IgD-negative memory B cell (primary cell): ENCODE data around the gene LCE6A. TPM values are rescaled to one million over a fixed set of nuclear protein-coding genes. Genes with fewer than 3 reads are reported as not detected.

Experiments used
- H3K27ac Mint-ChIP-seq, 3 donors: one replicate each; pipeline ENCODE4 v1.8.0; 2020 to 2022; ENCODE audit warnings: mild to moderate bottlenecking in 3 of 3, mixed read lengths in 3 of 3, moderate library complexity in 1 of 3
- H3K27me3 Mint-ChIP-seq: one replicate; pipeline ENCODE4 v1.8.0; 2021; ENCODE audit warnings: mixed read lengths
- H3K36me3 Mint-ChIP-seq: one replicate; pipeline ENCODE4 v1.8.0; 2020; ENCODE audit warnings: mild to moderate bottlenecking, mixed read lengths
- H3K4me1 Mint-ChIP-seq, 3 donors: one replicate each; pipeline ENCODE4 v1.8.0; 2020 to 2022; ENCODE audit warnings: mixed read lengths in 3 of 3, mild to moderate bottlenecking in 1 of 3
- H3K4me3 Mint-ChIP-seq, 4 donors: one replicate each; pipeline ENCODE4 v1.8.0; 2020 to 2022; ENCODE audit warnings: mild to moderate bottlenecking in 4 of 4, mixed read lengths in 4 of 4, moderate library complexity in 3 of 4
- H3K9me3 Mint-ChIP-seq, 3 donors: one replicate each; pipeline ENCODE4 v1.8.0; 2020 to 2021; ENCODE audit warnings: mixed read lengths in 3 of 3, mild to moderate bottlenecking in 1 of 3
- polyA plus RNA-seq: library from polyadenylated mRNA; unstranded; fragments of 300-500 nt; fragmentation: Illumina TruSeq; gene quantifications from one replicate; pipeline ENCODE4 v1.2.3, GENCODE V29; 2021

LCE6A gene
- polyA plus RNA-seq, 1 donor from 2014 or later = not detected

DNA sequence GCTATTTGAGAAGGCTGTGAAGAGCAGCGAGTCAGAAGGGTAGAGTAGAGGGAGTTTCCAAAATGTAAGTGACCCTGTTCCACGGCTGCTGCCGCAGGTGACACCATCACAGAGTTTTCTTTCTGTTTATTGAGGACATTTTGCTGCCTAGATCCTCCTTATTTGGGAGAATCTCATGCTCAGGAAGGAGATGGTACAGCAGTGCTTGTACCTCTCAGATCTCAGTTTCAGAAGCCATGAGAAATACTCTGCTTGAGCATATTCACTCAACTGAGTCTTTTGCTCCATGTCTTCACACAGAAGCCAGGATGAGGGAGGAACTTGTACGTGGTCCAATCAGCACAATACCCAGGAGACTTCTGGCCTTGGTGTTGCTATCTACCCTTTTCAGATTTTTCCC, 18.7 kb downstream of the LCE6A start:
- H3K36me3 Mint-ChIP-seq = no peaks in the 10 kb centered on the region
- no peaks in the 10 kb centered on the region for H3K4me1 Mint-ChIP-seq

DNA sequence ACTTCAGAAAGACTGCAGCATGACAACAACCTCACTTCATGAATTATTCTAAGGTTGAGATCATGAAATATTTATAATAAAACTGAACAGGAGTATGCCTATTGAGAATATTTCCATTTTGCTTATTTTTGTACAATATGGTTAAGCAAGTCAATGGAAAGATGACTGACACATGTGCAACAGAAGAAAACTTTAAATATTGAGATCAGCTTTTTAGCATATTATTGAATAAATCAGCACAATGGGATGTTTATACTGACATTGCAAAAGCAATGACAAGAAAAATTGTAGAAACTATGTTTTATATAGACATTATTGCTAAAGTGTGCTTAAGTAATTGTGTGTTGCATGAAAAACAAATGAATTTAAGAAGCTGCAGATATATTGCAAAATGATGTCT, 21.8 kb downstream of the LCE6A start:
- H3K36me3 Mint-ChIP-seq = no peaks in the 10 kb centered on the region
- H3K4me1 Mint-ChIP-seq = no peaks in the 10 kb centered on the region
- H3K4me3 Mint-ChIP-seq = no peak overlapping the region
- no peaks in the 10 kb centered on the region for H3K9me3 Mint-ChIP-seq
- H3K27ac Mint-ChIP-seq = no peak overlapping the region
- H3K27me3 Mint-ChIP-seq = peaks cover 13% of the 10 kb centered on the region

More for the DNA sequence above, 18.7 kb downstream of the LCE6A start:
- H3K27me3 Mint-ChIP-seq = peaks cover 20% of the 10 kb centered on the region
- H3K4me3 Mint-ChIP-seq = no peak overlapping the region
- no peak overlapping the region for H3K27ac Mint-ChIP-seq
- no peaks in the 10 kb centered on the region for H3K9me3 Mint-ChIP-seq

DNA sequence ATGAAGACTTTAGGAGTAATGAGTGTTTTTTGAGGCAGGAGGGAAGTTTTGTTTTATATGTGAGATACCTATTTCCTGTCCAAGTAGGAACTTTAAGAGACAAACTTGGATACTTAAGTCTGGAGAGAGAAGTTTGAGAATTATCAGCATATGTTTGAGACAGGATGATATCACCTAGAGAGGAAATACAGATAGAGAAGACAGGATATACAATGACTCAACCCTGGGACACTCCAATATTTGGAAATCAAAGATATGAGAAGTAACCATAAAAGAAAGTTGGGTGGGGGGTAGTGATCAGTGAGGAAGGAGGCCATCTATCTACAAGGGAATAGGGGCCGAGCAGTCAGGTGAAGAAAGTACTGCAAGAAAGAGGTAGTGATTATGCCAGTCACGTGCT, 23.7 kb downstream of the LCE6A start:
- Mint-ChIP-seq H3K27ac (no peak overlapping the region), H3K4me1 (peaks cover 1 to 4% (median 2%) of the 10 kb centered on the region in 3 donors), H3K9me3 (no peaks in the 10 kb centered on the region), H3K27me3 (peaks cover 7% of the 10 kb centered on the region), H3K36me3 (no peaks in the 10 kb centered on the region), H3K4me3 (no peak overlapping the region)

DNA sequence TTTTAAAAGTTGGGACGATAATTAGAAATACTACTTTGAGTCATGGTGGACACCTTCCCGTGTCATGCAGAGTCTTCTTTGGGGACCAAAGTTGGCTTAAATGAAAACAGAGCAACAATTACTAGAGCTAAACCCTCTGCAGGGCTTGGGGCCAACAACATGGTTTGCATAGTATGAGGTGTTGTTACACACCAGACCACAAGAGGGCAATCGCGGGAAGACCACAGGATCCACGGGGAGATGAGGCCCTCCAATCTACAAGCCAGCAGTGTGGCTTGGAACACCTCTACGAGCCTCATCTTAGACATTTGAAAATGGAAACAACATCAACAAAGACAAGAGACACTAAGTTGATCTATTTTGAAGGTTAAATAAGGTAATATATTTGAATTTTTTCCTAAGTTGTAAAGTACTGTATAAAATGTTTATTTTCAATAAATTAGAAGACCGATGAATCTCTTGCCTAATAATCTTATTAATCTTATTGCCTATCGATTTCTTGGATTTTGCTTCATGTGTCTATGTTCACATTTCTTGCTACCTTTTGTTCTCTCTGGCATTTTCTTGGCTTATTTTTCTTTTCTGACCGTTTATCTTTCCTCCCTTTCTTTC, 27.3 kb downstream of the LCE6A start:
- no peaks in the 10 kb centered on the region for H3K9me3 Mint-ChIP-seq
- peaks cover 7 to 15% (median 10%) of the 10 kb centered on the region in 3 donors for H3K4me1 Mint-ChIP-seq
- H3K27me3 Mint-ChIP-seq = peaks cover 5% of the 10 kb centered on the region
- H3K4me3 Mint-ChIP-seq = no peak overlapping the region
- H3K36me3 Mint-ChIP-seq = no peaks in the 10 kb centered on the region
- no peak overlapping the region for H3K27ac Mint-ChIP-seq

DNA sequence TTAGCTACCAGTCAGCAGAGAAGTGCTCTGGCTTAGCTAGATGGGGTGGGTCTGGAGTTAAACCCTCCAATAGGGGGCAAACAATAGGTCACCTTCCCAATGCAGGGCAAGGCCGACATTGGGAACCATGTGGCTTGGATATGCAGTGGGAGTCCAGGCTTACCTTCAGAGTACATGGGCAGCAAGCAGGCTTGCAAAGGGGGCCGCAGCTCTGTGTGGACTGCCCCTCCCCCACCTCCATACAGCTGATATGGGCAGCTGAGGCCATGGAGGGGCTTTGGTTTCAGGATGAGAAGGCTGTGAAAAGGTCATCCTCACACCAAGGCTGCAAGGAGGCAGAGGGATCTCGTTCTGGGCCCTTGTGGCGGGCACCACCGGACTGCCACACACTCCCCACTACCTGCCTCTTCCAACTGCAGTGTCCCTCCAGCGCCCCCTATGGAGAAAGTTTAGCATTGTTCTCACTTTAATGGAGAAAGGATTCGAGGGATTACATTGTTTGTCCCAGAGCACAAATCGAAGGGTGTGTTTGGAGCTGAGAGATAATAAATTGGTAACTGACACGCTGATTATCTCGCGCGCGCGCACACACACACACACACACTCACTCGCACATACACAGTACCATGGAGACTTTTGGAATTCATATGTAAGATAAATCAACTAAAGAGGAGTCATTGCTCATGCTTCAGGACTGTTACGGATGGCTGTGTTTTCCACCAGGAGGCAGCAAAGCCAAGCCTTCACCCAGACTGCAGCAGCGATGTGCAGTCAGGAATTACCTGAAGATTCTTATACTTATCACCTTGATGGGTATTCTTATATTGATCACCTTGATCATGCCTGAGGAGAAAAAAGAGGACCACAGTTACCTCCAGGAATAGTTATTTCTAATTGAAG, 28.4 kb downstream of the LCE6A start:
- Mint-ChIP-seq H3K4me1 (peaks cover 7 to 15% (median 10%) of the 10 kb centered on the region in 3 donors), H3K36me3 (no peaks in the 10 kb centered on the region), H3K9me3 (no peaks in the 10 kb centered on the region), H3K27me3 (peaks cover 8% of the 10 kb centered on the region), H3K27ac (no peak overlapping the region), H3K4me3 (peak overlapping the region in 1 of 4 donors; percentile 11)

DNA sequence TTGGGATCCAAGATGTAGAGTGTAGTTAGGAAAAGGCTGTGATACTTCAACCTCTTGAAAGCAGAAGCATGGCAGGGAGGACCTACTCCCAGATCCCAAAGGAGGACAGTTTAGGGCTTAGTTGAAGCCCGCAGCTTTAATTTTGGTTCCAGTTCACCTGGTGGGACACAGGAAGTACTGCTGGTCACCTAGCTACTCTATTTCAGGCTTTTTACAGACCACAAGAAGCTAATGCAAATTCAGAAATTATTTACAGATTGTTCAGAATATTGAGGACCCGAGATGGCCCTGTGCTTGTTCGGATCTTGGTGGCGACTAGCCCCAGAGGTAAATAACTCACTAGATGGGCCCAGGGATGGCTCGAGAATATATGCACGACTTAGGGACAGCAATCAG, 29.1 kb downstream of the LCE6A start:
- peak overlapping the region in 1 of 4 donors; percentile 11 for H3K4me3 Mint-ChIP-seq
- H3K27ac Mint-ChIP-seq = no peak overlapping the region
- H3K36me3 Mint-ChIP-seq = no peaks in the 10 kb centered on the region
- H3K4me1 Mint-ChIP-seq = peaks cover 7 to 15% (median 10%) of the 10 kb centered on the region in 3 donors
- no peaks in the 10 kb centered on the region for H3K9me3 Mint-ChIP-seq
- peaks cover 8% of the 10 kb centered on the region for H3K27me3 Mint-ChIP-seq

DNA sequence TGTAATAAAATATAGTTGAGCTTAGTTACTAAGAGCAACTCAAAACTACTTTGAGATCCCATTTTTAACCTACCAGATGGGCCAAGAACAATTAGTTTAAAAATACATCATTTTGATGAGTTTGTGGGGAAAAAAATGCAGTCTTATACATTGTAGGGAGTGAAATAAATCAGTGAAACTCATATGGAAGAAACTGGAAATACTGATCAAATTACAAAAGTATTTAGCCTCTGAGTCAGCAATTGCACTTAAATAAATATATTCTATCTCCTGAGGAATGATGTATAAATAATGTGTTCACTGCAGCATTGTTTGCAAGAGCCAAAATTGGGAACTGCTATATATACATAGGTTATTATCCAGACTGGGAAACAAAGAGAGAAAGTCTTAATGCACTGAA, 30.8 kb downstream of the LCE6A start:
- Mint-ChIP-seq H3K36me3 (no peaks in the 10 kb centered on the region), H3K27me3 (peaks cover 8% of the 10 kb centered on the region), H3K4me1 (peaks cover 7 to 15% (median 10%) of the 10 kb centered on the region in 3 donors), H3K4me3 (no peak overlapping the region), H3K27ac (no peak overlapping the region), H3K9me3 (no peaks in the 10 kb centered on the region)

DNA sequence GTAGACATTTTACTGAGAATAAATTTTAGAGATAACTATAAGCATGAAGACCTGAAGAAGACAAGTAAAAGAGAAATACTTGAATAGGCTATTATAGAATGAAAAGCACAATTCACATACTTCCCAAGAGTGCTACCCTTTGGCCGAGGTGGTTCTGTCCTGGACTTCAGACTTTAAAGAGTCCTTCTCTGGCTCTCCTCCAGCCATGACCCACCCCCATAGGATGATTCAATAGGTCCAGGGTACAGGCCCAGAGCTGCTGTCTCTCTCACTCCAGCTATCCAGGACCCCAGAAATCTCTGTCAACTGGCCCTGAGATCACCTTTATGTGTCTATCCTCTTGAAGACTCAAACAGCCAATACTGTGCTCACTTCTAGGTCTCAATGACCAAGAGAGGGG, 34.2 kb downstream of the LCE6A start:
- no peaks in the 10 kb centered on the region for H3K36me3 Mint-ChIP-seq
- H3K4me3 Mint-ChIP-seq = no peak overlapping the region
- H3K27ac Mint-ChIP-seq = no peak overlapping the region
- H3K27me3 Mint-ChIP-seq = peaks cover 9% of the 10 kb centered on the region
- no peaks in the 10 kb centered on the region for H3K9me3 Mint-ChIP-seq
- H3K4me1 Mint-ChIP-seq = peaks cover 5 to 9% (median 5%) of the 10 kb centered on the region in 3 donors

DNA sequence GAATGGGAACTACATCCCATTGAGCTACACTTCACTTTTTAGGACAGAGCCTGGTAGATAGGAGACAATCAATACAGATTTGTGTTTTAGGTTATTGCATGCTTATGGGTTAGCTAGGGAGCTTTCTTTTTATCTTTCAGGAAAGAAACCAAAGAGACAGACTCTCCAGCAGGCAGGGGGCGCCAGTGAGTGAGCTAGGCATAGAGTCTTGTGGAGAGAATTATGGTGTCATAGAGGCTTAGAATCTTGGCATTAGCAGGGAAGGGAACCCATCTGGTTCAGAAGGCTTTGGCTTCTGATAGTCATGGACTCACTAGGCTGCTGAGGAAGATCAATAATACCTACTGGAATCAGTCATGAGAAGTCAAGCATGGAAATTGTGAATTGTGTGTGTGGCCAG, 35.4 kb downstream of the LCE6A start, which contains the start of gene SMCP:
Gene SMCP, plus strand, starts transcription at position 281 of the 400 bp plus-strand sequence. CDS start 6,101 bp downstream, outside the sequence.
- H3K36me3 Mint-ChIP-seq = no peaks in the 10 kb centered on the region
- H3K4me1 Mint-ChIP-seq = peaks cover 0 to 4% (median 3%) of the 10 kb centered on the region in 3 donors
- H3K27ac Mint-ChIP-seq = peak within 1 kb of the TSS in 1 of 3 donors; percentile 26
- H3K9me3 Mint-ChIP-seq = no peaks in the 10 kb centered on the region
- no peak within 1 kb of the TSS for H3K4me3 Mint-ChIP-seq
- H3K27me3 Mint-ChIP-seq = peaks cover 6% of the 10 kb centered on the region

DNA sequence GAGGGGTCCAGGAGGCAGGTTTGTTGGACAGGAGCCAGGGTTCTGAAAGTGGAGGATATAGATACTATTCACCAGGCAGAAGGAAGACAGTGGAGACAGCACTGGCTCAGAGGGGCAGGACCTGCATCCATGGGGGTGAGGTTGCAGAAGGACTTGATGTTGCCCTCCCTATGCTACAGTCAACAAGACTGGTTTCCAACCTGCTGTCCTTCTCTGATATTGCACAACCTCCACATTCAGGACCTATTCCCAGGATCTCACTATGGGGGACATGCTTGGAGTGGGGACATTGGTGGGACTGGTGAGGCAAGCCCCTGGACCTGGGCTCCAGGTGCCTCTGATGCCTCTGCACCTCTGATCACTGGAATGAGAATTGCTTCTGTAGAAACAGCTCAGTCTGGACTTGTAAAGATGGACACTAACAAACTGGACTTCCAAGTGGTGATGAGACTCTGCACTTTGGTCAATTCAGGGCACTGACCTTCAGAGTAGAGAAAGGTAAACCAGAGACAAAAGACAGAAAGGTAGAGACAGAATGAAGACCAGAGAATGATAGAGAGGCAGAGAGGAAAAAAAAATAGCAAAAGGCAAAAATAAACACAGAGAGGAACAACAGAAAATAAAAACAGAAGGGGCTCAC, 37.0 kb downstream of the LCE6A start:
- peak overlapping the region in 1 of 4 donors; percentile 29 for H3K4me3 Mint-ChIP-seq

DNA sequence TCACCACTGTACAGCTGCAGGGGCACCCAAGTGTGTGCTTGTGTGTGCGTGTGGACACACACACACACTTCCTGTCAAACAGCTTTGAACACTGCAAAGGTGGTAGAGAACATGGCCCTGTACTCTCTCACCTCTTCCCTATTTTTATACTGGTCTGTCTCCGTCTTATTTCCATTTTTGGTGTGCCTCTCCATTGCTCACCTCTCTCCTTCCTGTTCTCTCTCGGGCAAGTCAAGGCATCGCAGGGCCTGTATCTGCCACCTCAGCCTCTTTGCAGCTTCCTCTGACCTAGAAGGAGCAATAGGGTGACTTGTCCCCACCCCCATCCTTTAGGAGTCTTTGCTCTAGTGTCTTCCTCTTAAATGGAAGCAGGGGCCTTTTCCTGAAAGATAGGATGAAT, 37.7 kb downstream of the LCE6A start:
- peaks cover 6% of the 10 kb centered on the region for H3K27me3 Mint-ChIP-seq
- no peak overlapping the region for H3K27ac Mint-ChIP-seq
- peaks cover 0 to 4% (median 3%) of the 10 kb centered on the region in 3 donors for H3K4me1 Mint-ChIP-seq
- H3K9me3 Mint-ChIP-seq = no peaks in the 10 kb centered on the region
- H3K4me3 Mint-ChIP-seq = peak overlapping the region in 1 of 4 donors; percentile 12
- H3K36me3 Mint-ChIP-seq = no peaks in the 10 kb centered on the region

More for the DNA sequence above, 37.0 kb downstream of the LCE6A start:
- H3K36me3 Mint-ChIP-seq = no peaks in the 10 kb centered on the region
- H3K27me3 Mint-ChIP-seq = peaks cover 6% of the 10 kb centered on the region
- H3K4me1 Mint-ChIP-seq = peaks cover 0 to 4% (median 3%) of the 10 kb centered on the region in 3 donors
- H3K9me3 Mint-ChIP-seq = no peaks in the 10 kb centered on the region
- no peak overlapping the region for H3K27ac Mint-ChIP-seq

DNA sequence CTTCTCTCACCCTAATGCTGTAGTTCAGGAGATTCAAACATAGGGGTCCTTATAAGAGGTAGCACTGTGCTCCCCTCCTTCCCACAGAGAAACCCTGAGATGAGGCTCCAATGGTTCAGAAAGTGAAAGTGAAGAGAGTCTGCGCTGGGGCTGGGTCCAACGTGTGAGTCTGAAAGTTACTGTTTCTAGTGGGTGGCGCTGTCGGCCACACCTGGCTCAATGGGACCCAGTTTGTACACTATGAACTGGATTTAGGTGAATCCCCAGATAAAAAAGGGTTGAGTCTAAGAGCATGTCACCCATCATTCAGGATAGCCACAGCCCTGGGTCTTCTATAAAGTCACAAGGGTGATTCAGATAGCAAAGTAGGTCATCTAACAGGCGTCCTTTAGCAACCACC, 38.3 kb downstream of the LCE6A start:
- H3K36me3 Mint-ChIP-seq = no peaks in the 10 kb centered on the region
- H3K4me1 Mint-ChIP-seq = peaks cover 0 to 4% (median 3%) of the 10 kb centered on the region in 3 donors
- peak overlapping the region in 1 of 4 donors; percentile 18 for H3K4me3 Mint-ChIP-seq
- no peaks in the 10 kb centered on the region for H3K9me3 Mint-ChIP-seq
- H3K27ac Mint-ChIP-seq = peak overlapping the region in 1 of 3 donors; percentile 9
- peaks cover 2% of the 10 kb centered on the region for H3K27me3 Mint-ChIP-seq

DNA sequence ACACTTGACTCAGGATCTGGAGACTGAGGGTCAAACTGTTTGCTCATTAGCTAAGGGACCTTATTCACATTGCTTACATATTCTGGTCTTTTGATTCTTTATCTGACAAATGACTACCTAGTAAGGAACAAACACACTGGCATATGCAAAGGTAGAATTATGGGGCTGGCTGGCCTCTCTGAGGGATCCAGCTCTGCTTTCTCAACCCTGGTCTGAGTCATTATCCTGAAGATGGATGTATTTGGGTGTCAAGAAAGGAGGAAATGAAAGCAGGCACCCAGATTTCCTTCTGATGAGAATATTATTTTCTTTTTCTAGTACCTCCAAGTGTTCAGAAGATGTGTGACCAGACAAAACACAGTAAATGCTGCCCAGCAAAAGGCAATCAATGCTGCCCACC, 41.4 kb downstream of the LCE6A start:
- peaks cover 0 to 4% (median 3%) of the 10 kb centered on the region in 3 donors for H3K4me1 Mint-ChIP-seq
- no peaks in the 10 kb centered on the region for H3K36me3 Mint-ChIP-seq
- peaks cover 2% of the 10 kb centered on the region for H3K27me3 Mint-ChIP-seq
- H3K27ac Mint-ChIP-seq = no peak overlapping the region
- H3K4me3 Mint-ChIP-seq = no peak overlapping the region
- no peaks in the 10 kb centered on the region for H3K9me3 Mint-ChIP-seq

DNA sequence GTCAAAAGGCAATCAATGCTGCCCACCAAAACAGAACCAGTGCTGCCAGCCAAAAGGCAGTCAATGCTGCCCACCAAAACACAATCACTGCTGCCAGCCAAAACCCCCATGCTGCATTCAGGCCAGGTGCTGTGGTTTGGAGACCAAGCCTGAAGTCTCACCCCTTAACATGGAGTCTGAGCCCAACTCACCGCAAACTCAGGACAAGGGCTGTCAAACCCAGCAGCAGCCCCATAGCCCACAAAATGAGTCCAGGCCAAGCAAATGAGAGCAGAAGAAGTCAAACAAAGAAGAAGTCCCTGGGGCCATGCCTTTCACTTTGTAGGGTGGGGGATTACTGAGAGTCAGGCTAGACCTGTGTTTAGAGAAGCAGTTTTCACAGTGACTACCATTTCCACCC, 41.9 kb downstream of the LCE6A start:
- H3K36me3 Mint-ChIP-seq = no peaks in the 10 kb centered on the region
- H3K9me3 Mint-ChIP-seq = no peaks in the 10 kb centered on the region
- H3K27me3 Mint-ChIP-seq = peaks cover 4% of the 10 kb centered on the region
- no peak overlapping the region for H3K27ac Mint-ChIP-seq
- H3K4me3 Mint-ChIP-seq = no peak overlapping the region
- H3K4me1 Mint-ChIP-seq = peaks cover 0 to 4% (median 3%) of the 10 kb centered on the region in 3 donors
